Neural cell (in vitro differentiated cells): ENCODE measurements around the gene DNMT3L.
"Not testable (repeated sequence)": the region's sequence is repeated elsewhere in the genome, so short reads cannot be mapped to it uniquely, and the experiment has no call there.

Experiments used
- EP300 ChIP-seq: fragments of 450-650 bp; conservative IDR thresholded peaks from 2 replicates; pipeline ENCODE4 v1.6.1; 2014; ENCODE audit warnings: antibody characterized with exemption, mild to moderate bottlenecking, moderate library complexity; ENCODE audit not compliant: poor library complexity, severe bottlenecking
- EZH2 ChIP-seq: fragments of 200-600, 300-800 bp; shearing (Covaris generic), sonication (generic); IDR thresholded peaks from 2 replicates; pipeline ENCODE4 v1.6.1; 2014; ENCODE audit warnings: antibody characterized with exemption, low read length, borderline replicate concordance, mild to moderate bottlenecking; ENCODE audit not compliant: insufficient read depth, poor library complexity, severe bottlenecking
- MXI1 ChIP-seq: fragments of 450-650 bp; conservative IDR thresholded peaks from 2 replicates; pipeline ENCODE4 v1.6.1; 2014; ENCODE audit warnings: antibody characterized with exemption, mild to moderate bottlenecking; ENCODE audit not compliant: poor library complexity, severe bottlenecking
- POLR2AphosphoS5 ChIP-seq: IDR thresholded peaks from 2 replicates; pipeline ENCODE4 v1.6.1; 2012
- RAD21 ChIP-seq: fragments of 450-650 bp; conservative IDR thresholded peaks from 2 replicates; pipeline ENCODE4 v1.6.1; 2014; ENCODE audit warnings: antibody characterized with exemption, mild to moderate bottlenecking, moderate library complexity
- TAF1 ChIP-seq: IDR thresholded peaks from 2 replicates; pipeline ENCODE4 v1.6.1; 2012; ENCODE audit warnings: low read depth
- TF ChIP-seq, protein P1 (sequence below): fragments of 450-650 bp; IDR thresholded peaks from 2 replicates; pipeline ENCODE4 v1.5.1; 2014; ENCODE audit warnings: antibody characterized with exemption, mild to moderate bottlenecking, moderate library complexity; ENCODE audit not compliant: poor library complexity, severe bottlenecking
- TF ChIP-seq, protein P2 (sequence below): IDR thresholded peaks from 2 replicates; pipeline ENCODE4 v1.6.1; 2012; ENCODE audit warnings: borderline replicate concordance

DNA sequence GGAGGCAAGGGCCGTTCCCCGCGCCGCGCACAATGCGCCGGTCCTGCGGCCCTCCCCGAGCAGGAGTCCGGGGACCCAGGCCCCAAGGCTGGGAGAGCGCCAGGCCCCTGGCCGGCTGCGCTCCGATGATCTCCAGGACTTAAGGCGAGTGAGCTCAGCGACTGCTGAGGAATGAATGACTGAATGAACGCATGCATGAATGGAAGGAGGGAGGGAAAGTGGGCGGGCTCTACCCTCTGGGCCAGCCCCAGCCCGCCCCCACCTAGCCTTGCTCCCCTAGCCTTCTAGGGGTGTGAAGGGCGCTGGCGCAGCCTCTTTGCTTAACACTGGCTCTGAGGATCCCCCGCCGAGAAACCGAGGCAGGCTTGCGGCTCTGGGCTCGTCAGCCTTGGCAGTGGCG is 20.4 kb downstream of the DNMT3L start:
- TF ChIP-seq, protein P1, sequence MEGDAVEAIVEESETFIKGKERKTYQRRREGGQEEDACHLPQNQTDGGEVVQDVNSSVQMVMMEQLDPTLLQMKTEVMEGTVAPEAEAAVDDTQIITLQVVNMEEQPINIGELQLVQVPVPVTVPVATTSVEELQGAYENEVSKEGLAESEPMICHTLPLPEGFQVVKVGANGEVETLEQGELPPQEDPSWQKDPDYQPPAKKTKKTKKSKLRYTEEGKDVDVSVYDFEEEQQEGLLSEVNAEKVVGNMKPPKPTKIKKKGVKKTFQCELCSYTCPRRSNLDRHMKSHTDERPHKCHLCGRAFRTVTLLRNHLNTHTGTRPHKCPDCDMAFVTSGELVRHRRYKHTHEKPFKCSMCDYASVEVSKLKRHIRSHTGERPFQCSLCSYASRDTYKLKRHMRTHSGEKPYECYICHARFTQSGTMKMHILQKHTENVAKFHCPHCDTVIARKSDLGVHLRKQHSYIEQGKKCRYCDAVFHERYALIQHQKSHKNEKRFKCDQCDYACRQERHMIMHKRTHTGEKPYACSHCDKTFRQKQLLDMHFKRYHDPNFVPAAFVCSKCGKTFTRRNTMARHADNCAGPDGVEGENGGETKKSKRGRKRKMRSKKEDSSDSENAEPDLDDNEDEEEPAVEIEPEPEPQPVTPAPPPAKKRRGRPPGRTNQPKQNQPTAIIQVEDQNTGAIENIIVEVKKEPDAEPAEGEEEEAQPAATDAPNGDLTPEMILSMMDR: not testable (repeated sequence)
- TF ChIP-seq, protein P2, sequence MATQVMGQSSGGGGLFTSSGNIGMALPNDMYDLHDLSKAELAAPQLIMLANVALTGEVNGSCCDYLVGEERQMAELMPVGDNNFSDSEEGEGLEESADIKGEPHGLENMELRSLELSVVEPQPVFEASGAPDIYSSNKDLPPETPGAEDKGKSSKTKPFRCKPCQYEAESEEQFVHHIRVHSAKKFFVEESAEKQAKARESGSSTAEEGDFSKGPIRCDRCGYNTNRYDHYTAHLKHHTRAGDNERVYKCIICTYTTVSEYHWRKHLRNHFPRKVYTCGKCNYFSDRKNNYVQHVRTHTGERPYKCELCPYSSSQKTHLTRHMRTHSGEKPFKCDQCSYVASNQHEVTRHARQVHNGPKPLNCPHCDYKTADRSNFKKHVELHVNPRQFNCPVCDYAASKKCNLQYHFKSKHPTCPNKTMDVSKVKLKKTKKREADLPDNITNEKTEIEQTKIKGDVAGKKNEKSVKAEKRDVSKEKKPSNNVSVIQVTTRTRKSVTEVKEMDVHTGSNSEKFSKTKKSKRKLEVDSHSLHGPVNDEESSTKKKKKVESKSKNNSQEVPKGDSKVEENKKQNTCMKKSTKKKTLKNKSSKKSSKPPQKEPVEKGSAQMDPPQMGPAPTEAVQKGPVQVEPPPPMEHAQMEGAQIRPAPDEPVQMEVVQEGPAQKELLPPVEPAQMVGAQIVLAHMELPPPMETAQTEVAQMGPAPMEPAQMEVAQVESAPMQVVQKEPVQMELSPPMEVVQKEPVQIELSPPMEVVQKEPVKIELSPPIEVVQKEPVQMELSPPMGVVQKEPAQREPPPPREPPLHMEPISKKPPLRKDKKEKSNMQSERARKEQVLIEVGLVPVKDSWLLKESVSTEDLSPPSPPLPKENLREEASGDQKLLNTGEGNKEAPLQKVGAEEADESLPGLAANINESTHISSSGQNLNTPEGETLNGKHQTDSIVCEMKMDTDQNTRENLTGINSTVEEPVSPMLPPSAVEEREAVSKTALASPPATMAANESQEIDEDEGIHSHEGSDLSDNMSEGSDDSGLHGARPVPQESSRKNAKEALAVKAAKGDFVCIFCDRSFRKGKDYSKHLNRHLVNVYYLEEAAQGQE: not testable (repeated sequence)
- not testable (repeated sequence) for TF ChIP-seq POLR2AphosphoS5, TAF1, EZH2, EP300, MXI1, RAD21
